ENCODE results near the gene EHBP1. TPM values are rescaled to one million over a fixed set of nuclear protein-coding genes. Genes with fewer than 3 reads are reported as not detected.

EHBP1 gene
- total RNA-seq (10 to 100 TPM; 22.7 to 23.1 TPM), polyA plus RNA-seq (12.5 TPM)

GRCh38 chr2:62705007-62705829, at the start of gene EHBP1:
EHBP1 (plus strand) TSS chr2:62705713; CDS start chr2:62707192, 1,479 bp downstream.
- peaks cover 36 to 44% (median 38%) of the 10 kb centered on the region in 3 donors for H3K4me1 Mint-ChIP-seq
- H3K36me3 Mint-ChIP-seq, result peaks cover 3 to 10% (median 7%) of the 10 kb centered on the region in 3 donors

GRCh38 chr2:62657783-62658182, 47.7 kb upstream of the EHBP1 start:
- H3K4me1 ChIP-seq (ENCODE audit: insufficient read depth, low read length), result no peaks in the 10 kb centered on the region
- no peak overlapping the region for H3K4me3 Mint-ChIP-seq
- H3K36me3 ChIP-seq (ENCODE audit: insufficient read depth, low read length), result no peaks in the 10 kb centered on the region
- H3K9me3 ChIP-seq (ENCODE audit: low read length), result no peaks in the 10 kb centered on the region
- no peak overlapping the region for H3K4me3 ChIP-seq (ENCODE audit: low read length)
- no peaks in the 10 kb centered on the region for H3K27me3 ChIP-seq (ENCODE audit: insufficient read depth, low read length, poor library complexity, severe bottlenecking)
- peaks cover 0 to 10% (median 0%) of the 10 kb centered on the region in 3 donors for H3K4me1 Mint-ChIP-seq
- no peaks in the 10 kb centered on the region for H3K9me3 Mint-ChIP-seq
- no peak for DNase-seq
- no peaks in the 10 kb centered on the region for H3K36me3 Mint-ChIP-seq
- H3K27me3 Mint-ChIP-seq, result peaks cover 2 to 14% of the 10 kb centered on the region in 2 donors
- ChIA-PET CTCF (no interaction called here), POLR2A (no interaction called here)
- H3K27ac ChIP-seq (ENCODE audit: low read depth, low read length), result no peak overlapping the region
- no peak overlapping the region for H3K27ac Mint-ChIP-seq

More at GRCh38 chr2:62705007-62705829, at the start of gene EHBP1:
- ChIA-PET POLR2A (interaction anchor here (0.8 kb wide), 1 partner anchor 197 kb away, joined by 4 read pairs; no protein-coding TSS in a partner anchor), CTCF (interaction anchor here (1.0 kb wide), 1 partner anchor 20 kb away, joined by 3 read pairs; no protein-coding TSS in a partner anchor)
- H3K36me3 ChIP-seq (ENCODE audit: insufficient read depth, low read length), result no peaks in the 10 kb centered on the region
- peak; percentile 97 to 98 (median 97) for DNase-seq
- Mint-ChIP-seq H3K9me3 (no peaks in the 10 kb centered on the region), H3K27ac (peak within 1 kb of the TSS; percentile 36 to 95 (median 88)), H3K4me3 (peak within 1 kb of the TSS; percentile 86 to 96 (median 92)), H3K27me3 (peaks cover 0 to 1% of the 10 kb centered on the region in 2 donors)
- no peaks in the 10 kb centered on the region for H3K27me3 ChIP-seq (ENCODE audit: insufficient read depth, low read length, poor library complexity, severe bottlenecking)
- H3K4me1 ChIP-seq (ENCODE audit: insufficient read depth, low read length), result peaks cover 22% of the 10 kb centered on the region
- peak within 1 kb of the TSS; percentile 46 for H3K27ac ChIP-seq (ENCODE audit: low read depth, low read length)
- no peaks in the 10 kb centered on the region for H3K9me3 ChIP-seq (ENCODE audit: low read length)
- H3K4me3 ChIP-seq (ENCODE audit: low read length), result peak within 1 kb of the TSS; percentile 87

- peaks cover 2 to 16% of the 10 kb centered on the region in 2 donors for H3K27me3 Mint-ChIP-seq
- H3K4me3 Mint-ChIP-seq, result no peak overlapping the region
- Histone ChIP-seq H3K27me3 (ENCODE audit: insufficient read depth, low read length, poor library complexity, severe bottlenecking) (no peaks in the 10 kb centered on the region), H3K9me3 (ENCODE audit: low read length) (no peaks in the 10 kb centered on the region), H3K4me1 (ENCODE audit: insufficient read depth, low read length) (no peaks in the 10 kb centered on the region), H3K36me3 (ENCODE audit: insufficient read depth, low read length) (no peaks in the 10 kb centered on the region), H3K4me3 (ENCODE audit: low read length) (no peak overlapping the region), H3K27ac (ENCODE audit: low read depth, low read length) (no peak overlapping the region)
- H3K36me3 Mint-ChIP-seq, result no peaks in the 10 kb centered on the region
- DNase-seq, result no peak
- H3K9me3 Mint-ChIP-seq, result no peaks in the 10 kb centered on the region
- H3K27ac Mint-ChIP-seq, result no peak overlapping the region
- ChIA-PET CTCF (no interaction called here), POLR2A (no interaction called here)
- H3K4me1 Mint-ChIP-seq, result peaks cover 0 to 10% (median 0%) of the 10 kb centered on the region in 3 donors
Observed at GRCh38 chr2:62658891-62659290, 46.6 kb upstream of the EHBP1 start.

DNA sequence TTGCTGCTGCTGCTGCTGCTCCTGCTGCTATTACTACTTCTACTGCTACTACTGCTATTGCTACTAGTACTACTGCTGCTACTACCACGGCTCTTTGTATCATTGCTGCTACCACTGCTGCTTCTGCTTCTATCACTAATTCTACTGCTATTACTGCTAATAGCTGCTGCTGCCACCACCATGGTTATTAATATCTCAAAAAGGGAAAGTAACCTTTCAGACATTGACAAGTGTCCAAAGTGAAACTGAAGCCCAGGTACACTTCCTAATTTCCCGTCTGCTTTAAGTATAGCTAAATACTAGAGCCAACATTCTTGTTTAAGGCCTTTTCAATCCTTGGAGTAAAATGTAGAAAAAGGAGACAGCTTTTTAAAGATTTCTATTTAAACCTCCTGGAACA, 45.4 kb upstream of the EHBP1 start:
- Mint-ChIP-seq H3K9me3 (no peaks in the 10 kb centered on the region), H3K36me3 (no peaks in the 10 kb centered on the region), H3K27ac (no peak overlapping the region), H3K4me3 (peak overlapping the region in 1 of 7 donors; percentile 55), H3K27me3 (peaks cover 2 to 8% of the 10 kb centered on the region in 2 donors), H3K4me1 (peaks cover 0 to 10% (median 0%) of the 10 kb centered on the region in 3 donors)
- Histone ChIP-seq H3K4me3 (ENCODE audit: low read length) (no peak overlapping the region), H3K27me3 (ENCODE audit: insufficient read depth, low read length, poor library complexity, severe bottlenecking) (no peaks in the 10 kb centered on the region), H3K27ac (ENCODE audit: low read depth, low read length) (no peak overlapping the region), H3K36me3 (ENCODE audit: insufficient read depth, low read length) (no peaks in the 10 kb centered on the region), H3K9me3 (ENCODE audit: low read length) (no peaks in the 10 kb centered on the region), H3K4me1 (ENCODE audit: insufficient read depth, low read length) (no peaks in the 10 kb centered on the region)
- ChIA-PET POLR2A (no interaction called here), CTCF (no interaction called here)
- no peak for DNase-seq

GRCh38 chr2:62660582-62661262, 44.8 kb upstream of the EHBP1 start:
- Histone ChIP-seq H3K27me3 (ENCODE audit: insufficient read depth, low read length, poor library complexity, severe bottlenecking) (no peaks in the 10 kb centered on the region), H3K4me3 (ENCODE audit: low read length) (no peak overlapping the region), H3K36me3 (ENCODE audit: insufficient read depth, low read length) (no peaks in the 10 kb centered on the region), H3K4me1 (ENCODE audit: insufficient read depth, low read length) (no peaks in the 10 kb centered on the region), H3K9me3 (ENCODE audit: low read length) (no peaks in the 10 kb centered on the region), H3K27ac (ENCODE audit: low read depth, low read length) (no peak overlapping the region)
- peaks cover 0 to 10% (median 0%) of the 10 kb centered on the region in 3 donors for H3K4me1 Mint-ChIP-seq
- H3K27ac Mint-ChIP-seq, result no peak overlapping the region
- no peaks in the 10 kb centered on the region for H3K9me3 Mint-ChIP-seq
- DNase-seq, result no peak
- CTCF ChIA-PET, result no interaction called here
- H3K4me3 Mint-ChIP-seq, result peak overlapping the region in 1 of 7 donors; percentile 55
- no peaks in the 10 kb centered on the region for H3K36me3 Mint-ChIP-seq
- POLR2A ChIA-PET, result no interaction called here
- peaks cover 3 to 8% of the 10 kb centered on the region in 2 donors for H3K27me3 Mint-ChIP-seq

GRCh38 chr2:62661263-62661635, 44.3 kb upstream of the EHBP1 start:
- CTCF ChIA-PET, result no interaction called here
- POLR2A ChIA-PET, result no interaction called here
- Mint-ChIP-seq H3K9me3 (no peaks in the 10 kb centered on the region), H3K4me3 (no peak overlapping the region), H3K27ac (no peak overlapping the region), H3K36me3 (no peaks in the 10 kb centered on the region), H3K4me1 (peaks cover 0 to 10% (median 0%) of the 10 kb centered on the region in 3 donors), H3K27me3 (peaks cover 3 to 8% of the 10 kb centered on the region in 2 donors)
- Histone ChIP-seq H3K4me3 (ENCODE audit: low read length) (no peak overlapping the region), H3K9me3 (ENCODE audit: low read length) (no peaks in the 10 kb centered on the region), H3K27ac (ENCODE audit: low read depth, low read length) (no peak overlapping the region), H3K4me1 (ENCODE audit: insufficient read depth, low read length) (no peaks in the 10 kb centered on the region), H3K36me3 (ENCODE audit: insufficient read depth, low read length) (no peaks in the 10 kb centered on the region), H3K27me3 (ENCODE audit: insufficient read depth, low read length, poor library complexity, severe bottlenecking) (no peaks in the 10 kb centered on the region)
- DNase-seq, result no peak

GRCh38 chr2:62662131-62662530, 43.4 kb upstream of the EHBP1 start:
- ChIA-PET CTCF (no interaction called here), POLR2A (no interaction called here)
- Histone ChIP-seq H3K36me3 (ENCODE audit: insufficient read depth, low read length) (no peaks in the 10 kb centered on the region), H3K4me1 (ENCODE audit: insufficient read depth, low read length) (no peaks in the 10 kb centered on the region), H3K9me3 (ENCODE audit: low read length) (no peaks in the 10 kb centered on the region), H3K27ac (ENCODE audit: low read depth, low read length) (no peak overlapping the region), H3K4me3 (ENCODE audit: low read length) (no peak overlapping the region), H3K27me3 (ENCODE audit: insufficient read depth, low read length, poor library complexity, severe bottlenecking) (no peaks in the 10 kb centered on the region)
- Mint-ChIP-seq H3K27me3 (peaks cover 5 to 12% of the 10 kb centered on the region in 2 donors), H3K4me3 (no peak overlapping the region), H3K27ac (no peak overlapping the region), H3K36me3 (no peaks in the 10 kb centered on the region), H3K9me3 (no peaks in the 10 kb centered on the region), H3K4me1 (peaks cover 0 to 10% (median 0%) of the 10 kb centered on the region in 3 donors)
- no peak for DNase-seq

- Histone ChIP-seq H3K36me3 (ENCODE audit: insufficient read depth, low read length) (no peaks in the 10 kb centered on the region), H3K9me3 (ENCODE audit: low read length) (no peaks in the 10 kb centered on the region), H3K4me3 (ENCODE audit: low read length) (no peak overlapping the region), H3K27ac (ENCODE audit: low read depth, low read length) (no peak overlapping the region), H3K27me3 (ENCODE audit: insufficient read depth, low read length, poor library complexity, severe bottlenecking) (no peaks in the 10 kb centered on the region), H3K4me1 (ENCODE audit: insufficient read depth, low read length) (no peaks in the 10 kb centered on the region)
- ChIA-PET CTCF (no interaction called here), POLR2A (no interaction called here)
- peaks cover 0 to 10% (median 0%) of the 10 kb centered on the region in 3 donors for H3K4me1 Mint-ChIP-seq
- DNase-seq, result no peak
- H3K9me3 Mint-ChIP-seq, result no peaks in the 10 kb centered on the region
- H3K27me3 Mint-ChIP-seq, result peaks cover 5 to 12% of the 10 kb centered on the region in 2 donors
- H3K27ac Mint-ChIP-seq, result no peak overlapping the region
- no peaks in the 10 kb centered on the region for H3K36me3 Mint-ChIP-seq
- H3K4me3 Mint-ChIP-seq, result no peak overlapping the region
Observed at GRCh38 chr2:62662554-62662953, 43.0 kb upstream of the EHBP1 start.

Data from CD8-positive, alpha-beta memory T cell (primary cell).